ENCODE results near the gene RILPL1.
"Not testable (repeated sequence)": the region's sequence is repeated elsewhere in the genome, so short reads cannot be mapped to it uniquely, and the experiment has no call there.

RILPL1 gene

DNA sequence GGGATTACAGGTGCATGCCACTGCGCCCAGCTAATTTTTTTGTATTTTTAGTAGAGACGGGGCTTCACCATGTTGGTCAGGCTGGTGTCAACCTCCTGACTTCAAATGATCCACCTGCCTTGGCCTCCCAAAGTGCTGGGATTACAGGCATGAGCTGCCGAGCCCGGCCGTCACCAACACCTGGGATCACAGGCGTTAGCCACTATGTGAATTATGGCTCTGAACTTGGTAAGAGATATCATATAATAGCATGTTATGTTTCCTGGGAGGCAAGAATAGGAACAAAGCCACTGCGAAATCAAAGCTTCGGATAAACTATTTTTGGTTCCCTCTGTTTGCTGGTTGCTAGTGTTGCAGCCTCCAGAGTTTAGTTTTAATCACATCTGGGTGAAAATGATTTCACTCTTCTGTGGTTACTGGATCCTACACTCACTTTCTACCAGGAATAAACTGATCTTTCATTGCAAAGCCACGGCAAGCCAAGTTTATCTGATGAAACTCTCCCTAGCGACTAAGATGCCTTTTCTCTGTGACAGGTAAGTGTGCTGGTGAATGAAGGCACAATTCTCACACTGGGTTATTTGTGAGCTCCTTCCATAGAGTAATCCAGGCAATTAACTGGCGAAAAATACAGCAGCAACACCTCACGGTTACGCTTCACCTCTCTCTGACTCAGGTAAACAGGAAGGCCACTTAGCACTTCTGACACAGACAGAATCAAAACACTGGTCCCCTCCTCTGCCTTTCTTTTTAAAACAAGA, 58.9 kb downstream of the RILPL1 start:
- no peak for DNase-seq (ENCODE audit: low read depth, low spot score)
- H3K9me3 ChIP-seq (ENCODE audit: low read depth, low read length): no peaks in the 10 kb centered on the region
- no peak overlapping the region for H3K4me3 ChIP-seq
- H3K27ac ChIP-seq: 0 out of 2 replicates have a peak overlapping the region, but pooled peaks have one; percentile 8
- no peak overlapping the region for H3K9ac ChIP-seq (ENCODE audit: insufficient read length)
- peaks cover 17% of the 10 kb centered on the region for H3K36me3 ChIP-seq (ENCODE audit: insufficient read depth, low read length)
- TF ChIP-seq EZH2 (IDR thresholded peaks at IDR 0.05) (no peak), FOXP2 (optimal IDR thresholded peaks at IDR 0.05; ENCODE audit: control extremely low read depth, extremely low read length, insufficient read depth) (no peak), POLR2AphosphoS5 (IDR thresholded peaks at IDR 0.05; ENCODE audit: borderline replicate concordance, low read depth, low read length) (no peak)

- H3K36me3 ChIP-seq (ENCODE audit: insufficient read depth, low read length): peaks cover 17% of the 10 kb centered on the region
- no peak for TF ChIP-seq EZH2 (IDR thresholded peaks at IDR 0.05)
- TF ChIP-seq FOXP2 (optimal IDR thresholded peaks at IDR 0.05; ENCODE audit: control extremely low read depth, extremely low read length, insufficient read depth): no peak
- no peak for TF ChIP-seq POLR2AphosphoS5 (IDR thresholded peaks at IDR 0.05; ENCODE audit: borderline replicate concordance, low read depth, low read length)
- H3K9me3 ChIP-seq (ENCODE audit: low read depth, low read length): no peaks in the 10 kb centered on the region
These were observed 61.1 kb downstream of the RILPL1 start for GRCh38 chr12:123472438-123472849.

GRCh38 chr12:123471374-123472068, 62.0 kb downstream of the RILPL1 start:
- TF ChIP-seq POLR2AphosphoS5 (IDR thresholded peaks at IDR 0.05; ENCODE audit: borderline replicate concordance, low read depth, low read length): no peak
- no peak for TF ChIP-seq FOXP2 (optimal IDR thresholded peaks at IDR 0.05; ENCODE audit: control extremely low read depth, extremely low read length, insufficient read depth)
- DNase-seq (ENCODE audit: low read depth, low spot score): no peak
- Histone ChIP-seq H3K4me3 (no peak overlapping the region), H3K36me3 (ENCODE audit: insufficient read depth, low read length) (peaks cover 17% of the 10 kb centered on the region), H3K9me3 (ENCODE audit: low read depth, low read length) (no peaks in the 10 kb centered on the region), H3K27ac (no peak overlapping the region), H3K9ac (ENCODE audit: insufficient read length) (no peak overlapping the region)

More at GRCh38 chr12:123472438-123472849, 61.1 kb downstream of the RILPL1 start:
- Histone ChIP-seq H3K4me3 (no peak overlapping the region), H3K9ac (ENCODE audit: insufficient read length) (no peak overlapping the region), H3K27ac (no peak overlapping the region)
- DNase-seq (ENCODE audit: low read depth, low spot score): no peak

- no peak overlapping the region for H3K4me3 ChIP-seq
- TF ChIP-seq POLR2AphosphoS5 (IDR thresholded peaks at IDR 0.05; ENCODE audit: borderline replicate concordance, low read depth, low read length): no peak
- no peak overlapping the region for H3K9ac ChIP-seq (ENCODE audit: insufficient read length)
- no peak for DNase-seq (ENCODE audit: low read depth, low spot score)
- H3K27ac ChIP-seq: no peak overlapping the region
- H3K36me3 ChIP-seq (ENCODE audit: insufficient read depth, low read length): peaks cover 29% of the 10 kb centered on the region
- H3K9me3 ChIP-seq (ENCODE audit: low read depth, low read length): no peaks in the 10 kb centered on the region
These were observed 63.5 kb downstream of the RILPL1 start for GRCh38 chr12:123469978-123470377.

DNA sequence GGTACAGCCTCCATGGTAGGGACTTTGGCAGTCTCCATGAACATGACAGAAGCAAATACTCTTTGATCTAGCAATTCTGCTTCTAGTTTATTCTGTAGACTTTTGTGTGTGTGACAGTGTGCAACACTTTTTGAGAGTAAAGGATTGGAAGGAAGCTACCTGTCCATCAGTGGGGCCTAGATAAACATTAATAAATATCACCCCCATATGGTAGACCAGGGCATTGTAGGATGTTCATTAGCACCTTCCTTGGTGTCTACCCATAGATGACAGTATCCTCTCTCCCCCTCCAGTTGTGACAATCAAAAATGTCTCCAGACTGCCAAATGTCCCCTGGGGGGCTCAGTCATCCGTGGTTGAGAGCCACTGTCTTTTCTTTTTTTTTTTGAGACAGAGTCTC, 64.7 kb downstream of the RILPL1 start:
- Histone ChIP-seq H3K36me3 (ENCODE audit: insufficient read depth, low read length) (peaks cover 31% of the 10 kb centered on the region), H3K9ac (ENCODE audit: insufficient read length) (no peak overlapping the region), H3K4me3 (no peak overlapping the region), H3K9me3 (ENCODE audit: low read depth, low read length) (no peaks in the 10 kb centered on the region), H3K27ac (no peak overlapping the region)
- no peak for TF ChIP-seq FOXP2 (optimal IDR thresholded peaks at IDR 0.05; ENCODE audit: control extremely low read depth, extremely low read length, insufficient read depth)
- no peak for TF ChIP-seq POLR2AphosphoS5 (IDR thresholded peaks at IDR 0.05; ENCODE audit: borderline replicate concordance, low read depth, low read length)
- no peak for TF ChIP-seq EZH2 (IDR thresholded peaks at IDR 0.05)
- no peak for DNase-seq (ENCODE audit: low read depth, low spot score)

DNA sequence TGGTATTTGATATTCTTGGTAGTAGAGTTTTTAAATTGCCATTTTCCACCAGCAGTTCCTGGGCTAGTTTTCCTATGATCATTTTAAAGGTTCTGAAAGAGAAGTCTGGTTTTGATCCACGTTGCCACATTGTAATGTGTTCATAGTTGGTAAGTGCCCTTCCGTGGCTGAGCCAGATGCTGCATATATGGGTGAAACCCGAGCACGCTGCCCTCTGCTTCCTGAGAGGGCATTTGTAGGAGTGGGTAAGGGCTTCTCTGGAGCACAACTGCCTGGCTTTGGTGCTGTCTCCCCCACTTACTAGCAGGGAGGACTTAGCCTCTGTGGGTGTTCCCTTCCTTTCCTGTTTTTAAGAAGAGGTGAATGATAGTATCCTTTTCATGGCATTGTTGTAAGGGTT, 68.4 kb downstream of the RILPL1 start:
- Histone ChIP-seq H3K9me3 (ENCODE audit: low read depth, low read length) (no peaks in the 10 kb centered on the region), H3K27ac (no peak overlapping the region), H3K9ac (ENCODE audit: insufficient read length) (no peak overlapping the region), H3K36me3 (ENCODE audit: insufficient read depth, low read length) (peaks cover 14% of the 10 kb centered on the region), H3K4me3 (no peak overlapping the region)
- TF ChIP-seq EZH2 (IDR thresholded peaks at IDR 0.05) (no peak), POLR2AphosphoS5 (IDR thresholded peaks at IDR 0.05; ENCODE audit: borderline replicate concordance, low read depth, low read length) (no peak), FOXP2 (optimal IDR thresholded peaks at IDR 0.05; ENCODE audit: control extremely low read depth, extremely low read length, insufficient read depth) (no peak)
- DNase-seq (ENCODE audit: low read depth, low spot score): no peak

DNA sequence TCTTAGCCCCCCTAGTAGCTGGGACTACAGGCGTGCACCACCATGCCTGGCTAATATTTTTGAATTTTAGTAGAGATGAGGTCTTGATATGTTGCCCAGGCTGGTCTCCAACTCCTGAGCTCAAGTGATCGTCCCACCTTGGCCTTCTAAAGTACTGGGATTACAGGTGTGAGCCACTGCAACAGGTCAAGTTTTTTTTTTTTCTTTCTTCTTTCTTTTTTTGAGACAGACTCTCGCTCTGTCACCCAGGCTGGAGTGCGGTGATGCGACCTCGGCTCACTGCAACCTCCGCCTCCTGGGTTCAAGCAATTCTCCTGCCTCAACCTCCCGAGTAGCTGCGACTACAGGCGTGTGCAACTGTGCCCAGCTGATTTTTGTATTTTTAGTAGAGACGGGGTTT, 70.3 kb downstream of the RILPL1 start:
- not testable (repeated sequence) for H3K4me3 ChIP-seq; DNase-seq (ENCODE audit: low read depth, low spot score); H3K9me3 ChIP-seq (ENCODE audit: low read depth, low read length); H3K27ac ChIP-seq; H3K9ac ChIP-seq (ENCODE audit: insufficient read length)
- peaks cover 14% of the 10 kb centered on the region for H3K36me3 ChIP-seq (ENCODE audit: insufficient read depth, low read length)

GRCh38 chr12:123457980-123458779, 75.3 kb downstream of the RILPL1 start, which contains the start of gene SNRNP35:
SNRNP35 (plus strand) TSS chr12:123458139; CDS start chr12:123465541, 7,402 bp downstream.
- TF ChIP-seq POLR2AphosphoS5 (IDR thresholded peaks at IDR 0.05; ENCODE audit: borderline replicate concordance, low read depth, low read length) (peak; percentile 78), FOXP2 (optimal IDR thresholded peaks at IDR 0.05; ENCODE audit: control extremely low read depth, extremely low read length, insufficient read depth) (no peak)
- H3K9me3 ChIP-seq (ENCODE audit: low read depth, low read length): no peaks in the 10 kb centered on the region
- H3K27ac ChIP-seq: peak within 1 kb of the TSS; percentile 96
- DNase-seq (ENCODE audit: low read depth, low spot score): peak; percentile 72
- H3K36me3 ChIP-seq (ENCODE audit: insufficient read depth, low read length): no peaks in the 10 kb centered on the region
- H3K9ac ChIP-seq (ENCODE audit: insufficient read length): peak within 1 kb of the TSS; percentile 88
- H3K4me3 ChIP-seq: peak within 1 kb of the TSS; percentile 82
